Measurements from ENCODE around the gene SPATS2L. TPM values are rescaled to one million over a fixed set of nuclear protein-coding genes. Genes with fewer than 3 reads are reported as not detected.

The SPATS2L gene
- total RNA-seq, 1 donor, result 117 TPM

GRCh38 chr2:200336980-200337615, 30.6 kb downstream of the SPATS2L start:
- no peak overlapping the region for H3K4me3 ChIP-seq (ENCODE audit: low read depth, low read length)
- peak; percentile 49 for DNase-seq (ENCODE audit: low read depth)
- TF ChIP-seq CTCF (IDR thresholded peaks at IDR 0.05; ENCODE audit: insufficient read depth, low read length), result no peak

GRCh38 chr2:200337621-200338020, 31.1 kb downstream of the SPATS2L start:
- DNase-seq (ENCODE audit: low read depth), result no peak
- no peak for TF ChIP-seq CTCF (IDR thresholded peaks at IDR 0.05; ENCODE audit: insufficient read depth, low read length)
- H3K4me3 ChIP-seq (ENCODE audit: low read depth, low read length), result no peak overlapping the region

- no peak for DNase-seq (ENCODE audit: low read depth)
- H3K4me3 ChIP-seq (ENCODE audit: low read depth, low read length), result no peak overlapping the region
- TF ChIP-seq CTCF (IDR thresholded peaks at IDR 0.05; ENCODE audit: insufficient read depth, low read length), result no peak
Observed at GRCh38 chr2:200338692-200339091, 32.2 kb downstream of the SPATS2L start.

GRCh38 chr2:200340508-200341224, 34.2 kb downstream of the SPATS2L start:
- no peak overlapping the region for H3K4me3 ChIP-seq (ENCODE audit: low read depth, low read length)
- peak; percentile 80 for DNase-seq (ENCODE audit: low read depth)
- no peak for TF ChIP-seq CTCF (IDR thresholded peaks at IDR 0.05; ENCODE audit: insufficient read depth, low read length)

- TF ChIP-seq CTCF (IDR thresholded peaks at IDR 0.05; ENCODE audit: insufficient read depth, low read length), result no peak
- no peak overlapping the region for H3K4me3 ChIP-seq (ENCODE audit: low read depth, low read length)
- DNase-seq (ENCODE audit: low read depth), result peak; percentile 27
Observed at GRCh38 chr2:200341376-200341775, 34.9 kb downstream of the SPATS2L start.

DNA sequence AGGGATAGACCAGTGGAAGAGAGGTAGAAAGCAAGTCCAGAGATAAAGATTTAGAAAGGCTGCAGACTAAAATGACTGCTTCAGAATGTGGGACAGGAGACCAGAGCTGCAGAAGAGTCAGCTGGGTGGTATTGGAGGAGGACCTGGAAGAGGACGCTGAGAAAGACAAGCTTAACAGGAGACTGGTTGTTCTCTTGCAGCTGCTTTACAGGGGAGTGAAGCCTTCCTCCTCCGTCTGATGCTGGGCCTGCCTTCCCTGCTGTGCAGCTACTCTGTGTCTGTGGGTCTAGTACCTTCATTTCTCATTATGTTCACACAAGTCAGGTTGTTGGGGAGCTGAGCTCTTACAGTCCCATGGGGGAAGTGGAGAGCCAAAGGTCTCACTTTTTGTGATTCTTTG, 35.7 kb downstream of the SPATS2L start:
- DNase-seq (ENCODE audit: low read depth), result no peak
- no peak for TF ChIP-seq CTCF (IDR thresholded peaks at IDR 0.05; ENCODE audit: insufficient read depth, low read length)
- no peak overlapping the region for H3K4me3 ChIP-seq (ENCODE audit: low read depth, low read length)
